ENCODE results near the gene CEBPE. TPM values are rescaled to one million over a fixed set of nuclear protein-coding genes. Genes with fewer than 3 reads are reported as not detected.

The CEBPE gene
- total RNA-seq = not detected in 2 replicates
- not detected in 2 replicates for polyA plus RNA-seq
- polyA plus RNA-seq (2011; cell fraction: cytosol; rRNA removed) = not detected in 2 replicates
- polyA plus RNA-seq (2011; cell fraction: nucleus; rRNA removed) = not detected in 2 replicates
- not detected in 2 replicates for polyA plus RNA-seq (2012)
- polyA minus RNA-seq = not detected in 2 replicates
- polyA minus RNA-seq (2011; cell fraction: cytosol; rRNA and poly(A)+ RNA removed) = not detected
- not detected in 2 replicates for polyA minus RNA-seq (2011; cell fraction: nucleus; rRNA and poly(A)+ RNA removed)
- not detected for Bru-seq, nascent RNA
- BruChase-seq, experiment 1, labeled RNA remaining after a 6-hour chase = not detected
- BruChase-seq, experiment 2, labeled RNA remaining after a 2-hour chase = not detected
- long read RNA-seq = 0 reads

GRCh38 chr14:23118506-23119362 lies at the start of gene CEBPE:
Gene CEBPE, minus strand, starts transcription at chr14:23119255. Its CDS starts 164 bp downstream, at chr14:23119091.
- Histone ChIP-seq H3K27ac (ENCODE audit: insufficient read depth, low read depth, low read length) (no peak within 1 kb of the TSS), H3K79me2 (ENCODE audit: control insufficient read depth, insufficient read depth, low read length) (no peaks in the 10 kb centered on the region), H3K4me1 (ENCODE audit: control insufficient read depth, extremely low read depth, insufficient read depth, low read length) (peaks cover 30% of the 10 kb centered on the region), H3K27me3 (ENCODE audit: control insufficient read depth in 2 of 2, insufficient read depth in 2 of 2, low read length in 2 of 2) (no peaks in the 10 kb centered on the region), H4K20me1 (replicated peaks; ENCODE audit: control insufficient read depth, extremely low read depth, insufficient read depth, low read length) (no peaks in the 10 kb centered on the region), H3K9me1 (replicated peaks; ENCODE audit: control insufficient read depth, extremely low read depth, insufficient read depth, low read length) (no peaks in the 10 kb centered on the region), H2AFZ (ENCODE audit: low read depth, low read length) (no peak within 1 kb of the TSS), H3K36me3 (ENCODE audit: control insufficient read depth in 2 of 2, extremely low read depth in 1 of 2, insufficient read depth in 2 of 2, low read length in 2 of 2) (no peaks in the 10 kb centered on the region), H3K9ac (replicated peaks; ENCODE audit: extremely low read depth, insufficient read depth, low read length) (no peak within 1 kb of the TSS), H3K4me3 (replicated peaks in 1 of 3; ENCODE audit: insufficient read depth in 1 of 3, low read depth in 1 of 3, low read length in 3 of 3) (no peak within 1 kb of the TSS), H3K4me2 (ENCODE audit: insufficient read depth, low read length) (no peak within 1 kb of the TSS), H3K9me3 (replicated peaks; ENCODE audit: control insufficient read depth, insufficient read depth, low read length) (no peaks in the 10 kb centered on the region)
- TF ChIP-seq GATA2 (IDR thresholded peaks at IDR 0.05; ENCODE audit: insufficient read depth, insufficient read length, low read depth, low read length) (no peak), EZH2 (IDR thresholded peaks at IDR 0.05; ENCODE audit: borderline replicate concordance, low read depth, low read length, severe bottlenecking) (no peak), CTCF (IDR thresholded peaks at IDR 0.05; ENCODE audit: extremely low read depth in 1 of 2, insufficient read depth in 1 of 2, low read depth in 1 of 2, low read length in 2 of 2) (no peak), JUN (IDR thresholded peaks at IDR 0.05; ENCODE audit: borderline replicate concordance, insufficient read depth, insufficient read length, low read depth) (no peak), MAX (IDR thresholded peaks at IDR 0.05; ENCODE audit: insufficient read depth, insufficient read length) (no peak), POLR2A (IDR thresholded peaks at IDR 0.05; ENCODE audit: low read depth, low read length) (no peak), MYC (IDR thresholded peaks at IDR 0.05; ENCODE audit: low read depth, low read length) (no peak), POLR2AphosphoS5 (IDR thresholded peaks at IDR 0.05; ENCODE audit: insufficient read depth, low read depth, low read length) (no peak), FOS (IDR thresholded peaks at IDR 0.05; ENCODE audit: borderline replicate concordance, insufficient read depth, low read length) (no peak)
- no TSS peak for BruUV-seq (replicated peaks)
- ChIA-PET CTCF (interaction anchor here (1.4 to 14.5 kb wide), 6 partner anchors 8 to 203 kb away, joined by 4 to 1289 read pairs (median 39); partner anchors contain the start of genes PABPN1 and SLC7A8), POLR2A (no interaction called here)
- intact Hi-C loops (cut with micrococcal nuclease) = no loop called here
- no peak for DNase-seq (ENCODE audit: low read depth, low spot score)
- FAIRE-seq = no peak
- dilution Hi-C loops (cut with MboI; ENCODE audit: extremely low pct_ligation_motif_present, low sequenced_read_pairs) = no loop called here

All from endothelial cell of umbilical vein (primary cell).